Choroid plexus epithelial cell (primary cell): ENCODE measurements around the gene DUSP28.

Experiments
- DNase-seq: peaks from one replicate; pipeline ENCODE4 v3.0.0-alpha.2; 2010; ENCODE audit warnings: low read depth
- H3K4me3 ChIP-seq: 2 replicates; pipeline ENCODE4 v1.5.1; 2011; ENCODE audit warnings: low read depth, mild to moderate bottlenecking, control low read depth, low read length, moderate library complexity
- TF ChIP-seq, protein P1 (sequence below): conservative IDR thresholded peaks from 2 replicates; pipeline ENCODE4 v1.5.1; 2011; ENCODE audit warnings: low read depth, mild to moderate bottlenecking, control low read depth, inconsistent platforms, low read length, moderate library complexity

The DUSP28 gene

DNA sequence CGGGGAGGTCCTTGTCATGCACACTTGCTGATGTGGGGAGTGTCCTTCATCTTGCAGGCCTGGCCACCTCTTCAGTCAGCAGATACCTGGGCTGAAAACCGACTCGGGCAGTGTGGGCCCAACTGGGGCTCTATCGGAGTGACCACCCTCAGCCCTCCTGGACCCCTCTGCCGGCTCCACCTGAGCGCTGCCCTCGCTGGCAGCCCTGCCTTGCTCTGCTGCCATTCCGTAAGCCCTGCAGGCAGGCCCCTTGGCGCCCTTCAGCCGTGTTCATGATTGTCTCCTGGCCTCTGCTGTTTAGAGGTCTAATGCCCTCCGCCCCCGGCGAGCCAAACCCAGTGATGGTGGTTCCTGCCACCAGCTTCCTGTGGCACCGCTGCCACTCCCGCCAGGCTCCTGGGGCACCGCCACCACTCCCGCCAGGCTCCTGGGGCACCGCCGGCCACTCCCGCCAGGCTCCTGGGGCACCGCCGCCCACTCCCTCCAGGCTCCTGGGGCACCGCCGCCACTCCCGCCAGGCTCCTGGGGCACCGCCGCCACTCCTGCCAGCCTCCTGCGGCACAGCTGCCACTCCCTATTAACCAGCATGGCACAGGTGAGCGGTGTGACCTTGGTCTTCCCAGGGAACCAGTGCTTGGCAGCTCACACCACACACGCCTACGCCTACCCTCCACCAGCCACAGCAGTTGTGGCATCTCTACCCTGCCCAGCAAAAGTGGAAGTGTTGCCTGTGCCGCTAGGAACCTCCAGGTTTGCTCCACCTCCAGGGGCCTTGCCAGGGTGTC, 42.3 kb downstream of the DUSP28 start:
- DNase-seq: no peak
- TF ChIP-seq, protein P1, sequence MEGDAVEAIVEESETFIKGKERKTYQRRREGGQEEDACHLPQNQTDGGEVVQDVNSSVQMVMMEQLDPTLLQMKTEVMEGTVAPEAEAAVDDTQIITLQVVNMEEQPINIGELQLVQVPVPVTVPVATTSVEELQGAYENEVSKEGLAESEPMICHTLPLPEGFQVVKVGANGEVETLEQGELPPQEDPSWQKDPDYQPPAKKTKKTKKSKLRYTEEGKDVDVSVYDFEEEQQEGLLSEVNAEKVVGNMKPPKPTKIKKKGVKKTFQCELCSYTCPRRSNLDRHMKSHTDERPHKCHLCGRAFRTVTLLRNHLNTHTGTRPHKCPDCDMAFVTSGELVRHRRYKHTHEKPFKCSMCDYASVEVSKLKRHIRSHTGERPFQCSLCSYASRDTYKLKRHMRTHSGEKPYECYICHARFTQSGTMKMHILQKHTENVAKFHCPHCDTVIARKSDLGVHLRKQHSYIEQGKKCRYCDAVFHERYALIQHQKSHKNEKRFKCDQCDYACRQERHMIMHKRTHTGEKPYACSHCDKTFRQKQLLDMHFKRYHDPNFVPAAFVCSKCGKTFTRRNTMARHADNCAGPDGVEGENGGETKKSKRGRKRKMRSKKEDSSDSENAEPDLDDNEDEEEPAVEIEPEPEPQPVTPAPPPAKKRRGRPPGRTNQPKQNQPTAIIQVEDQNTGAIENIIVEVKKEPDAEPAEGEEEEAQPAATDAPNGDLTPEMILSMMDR: no peak
- no peak overlapping the region for H3K4me3 ChIP-seq

- DNase-seq: no peak
- TF ChIP-seq, protein P1: no peak
- no peak overlapping the region for H3K4me3 ChIP-seq
Observed at GRCh38 chr2:240603081-240603835, 43.1 kb downstream of the DUSP28 start.

DNA sequence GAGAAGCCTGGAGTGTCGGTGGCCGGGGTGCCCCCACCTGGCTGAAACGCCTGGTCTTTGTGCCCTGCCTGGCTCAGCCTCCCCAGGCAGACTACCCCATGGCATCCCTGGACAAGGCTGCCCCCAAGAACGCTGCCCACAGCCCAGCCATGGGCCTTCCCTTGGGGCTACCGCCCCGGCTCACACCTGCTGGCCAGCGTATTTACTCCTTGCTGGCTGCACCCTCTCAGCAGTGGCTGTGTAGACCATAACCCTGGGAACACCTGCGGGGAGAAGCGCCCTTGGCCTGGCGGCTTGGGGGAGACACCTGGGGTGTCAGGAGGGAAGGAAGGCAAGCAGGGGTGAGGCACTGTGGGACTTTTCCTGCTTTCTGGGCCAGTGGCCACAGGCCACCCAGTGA, 43.7 kb downstream of the DUSP28 start:
- no peak overlapping the region for H3K4me3 ChIP-seq
- TF ChIP-seq, protein P1: no peak
- no peak for DNase-seq

GRCh38 chr2:240604291-240604938, 44.3 kb downstream of the DUSP28 start:
- DNase-seq: peak; percentile 79
- no peak overlapping the region for H3K4me3 ChIP-seq

GRCh38 chr2:240604939-240605716, 45.0 kb downstream of the DUSP28 start:
- TF ChIP-seq, protein P1: no peak
- H3K4me3 ChIP-seq: no peak overlapping the region
- DNase-seq: no peak

More at GRCh38 chr2:240604291-240604938, 44.3 kb downstream of the DUSP28 start:
- TF ChIP-seq, protein P1: peak; percentile 80

DNA sequence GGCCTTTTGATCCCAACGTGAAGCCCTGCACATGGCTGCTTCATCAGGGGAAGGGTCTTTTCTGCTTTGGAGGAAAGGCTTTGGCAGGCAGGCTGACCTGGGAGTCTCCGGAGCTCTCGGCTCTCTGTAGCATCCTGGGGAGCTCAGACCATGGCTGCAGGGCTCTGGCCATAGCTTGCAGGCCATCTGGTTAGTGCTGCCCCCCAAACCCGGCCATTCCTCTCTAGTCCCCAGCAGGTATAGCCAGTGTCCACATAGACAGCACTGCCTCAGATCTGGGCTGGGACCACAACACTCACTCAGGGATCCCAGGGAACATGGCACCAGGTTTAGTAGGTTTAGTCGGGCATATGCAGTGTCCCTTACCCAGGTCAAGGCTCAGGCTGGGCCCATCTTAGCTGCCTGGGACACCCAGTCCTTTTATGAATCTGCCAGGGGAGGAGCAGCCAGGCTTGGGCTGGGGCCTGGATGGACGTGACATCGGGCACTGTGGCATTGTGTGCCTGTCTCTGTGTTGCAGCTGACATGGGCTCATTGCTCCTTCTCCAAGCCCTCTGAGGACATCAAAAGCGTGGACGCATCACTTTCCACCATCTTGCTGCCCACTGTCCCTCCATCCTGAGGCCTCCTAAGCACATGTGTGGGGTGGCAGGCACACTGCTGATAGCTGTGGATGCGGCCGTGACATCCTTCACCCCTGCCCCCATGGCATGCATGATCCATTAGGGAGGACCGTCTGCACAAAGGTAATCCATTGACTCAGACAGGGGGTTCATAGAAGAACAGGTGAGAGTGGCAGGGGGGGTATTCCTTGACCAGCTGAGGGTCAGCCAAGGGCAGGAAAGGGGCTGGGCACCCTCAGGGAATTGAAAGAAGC, 45.9 kb downstream of the DUSP28 start:
- no peak overlapping the region for H3K4me3 ChIP-seq
- no peak for DNase-seq
- TF ChIP-seq, protein P1: no peak
